Measurements from ENCODE around the gene TMEM130. TPM values are rescaled to one million over a fixed set of nuclear protein-coding genes. Genes with fewer than 3 reads are reported as not detected.

Gene TMEM130
- polyA plus RNA-seq, 1 donor from 2014 or later = 12.3 TPM

DNA sequence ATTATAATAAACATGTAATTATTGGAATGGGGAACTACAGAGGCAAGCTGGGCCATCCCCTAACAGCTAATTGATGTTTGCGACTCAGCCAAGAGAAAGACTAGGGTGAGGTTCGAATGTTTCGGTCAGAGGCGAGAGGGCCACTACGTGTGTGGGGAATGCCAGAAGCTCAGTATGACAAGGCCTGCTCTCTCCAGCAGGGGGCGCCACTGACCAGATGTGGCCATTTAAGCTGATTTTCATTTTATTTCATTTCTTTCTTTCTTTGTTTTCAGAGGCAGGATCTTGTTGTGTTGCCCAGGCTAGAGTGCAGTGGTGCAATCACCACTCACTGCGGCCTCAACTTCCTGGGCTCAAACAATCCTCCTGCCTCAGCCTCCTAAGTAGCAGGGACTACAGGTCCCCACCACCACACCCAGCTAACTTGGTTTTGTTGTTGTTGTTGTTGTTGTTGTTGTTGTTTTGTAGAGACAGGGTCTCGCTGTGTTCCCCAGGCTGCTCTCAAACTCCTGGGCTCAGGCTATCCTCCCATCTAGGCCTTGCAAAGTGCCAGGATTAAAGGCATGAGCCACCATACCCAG lies 38.1 kb downstream of the TMEM130 start:
- no peak overlapping the region for H3K4me2 ChIP-seq (ENCODE audit: low read length)
- H3K9ac ChIP-seq (ENCODE audit: low read length) = no peak overlapping the region
- no peak overlapping the region for H3K27ac ChIP-seq (ENCODE audit: low read length)
- no peaks in the 10 kb centered on the region for H3K27me3 ChIP-seq (ENCODE audit: insufficient read depth, low read depth, low read length)
- no peaks in the 10 kb centered on the region for H3K79me2 ChIP-seq (replicated peaks; ENCODE audit: insufficient read depth, low read length)
- H4K20me1 ChIP-seq (ENCODE audit: insufficient read depth) = no peaks in the 10 kb centered on the region
- H3F3A ChIP-seq (ENCODE audit: insufficient read depth, low read length, poor library complexity, severe bottlenecking) = no peaks in the 10 kb centered on the region
- TF ChIP-seq SMC3 (conservative IDR thresholded peaks at IDR 0.05; ENCODE audit: poor library complexity) (no peak), EZH2 (IDR thresholded peaks at IDR 0.05; ENCODE audit: borderline replicate concordance, insufficient read depth, low read length, poor library complexity, severe bottlenecking) (no peak), EP300 (conservative IDR thresholded peaks at IDR 0.05; ENCODE audit: poor library complexity, severe bottlenecking) (no peak), POLR2AphosphoS5 (IDR thresholded peaks at IDR 0.05) (no peak), RAD21 (conservative IDR thresholded peaks at IDR 0.05) (no peak), MXI1 (conservative IDR thresholded peaks at IDR 0.05; ENCODE audit: poor library complexity, severe bottlenecking) (no peak), TAF1 (IDR thresholded peaks at IDR 0.05; ENCODE audit: low read depth) (no peak)
- TF ChIP-seq, protein P1, sequence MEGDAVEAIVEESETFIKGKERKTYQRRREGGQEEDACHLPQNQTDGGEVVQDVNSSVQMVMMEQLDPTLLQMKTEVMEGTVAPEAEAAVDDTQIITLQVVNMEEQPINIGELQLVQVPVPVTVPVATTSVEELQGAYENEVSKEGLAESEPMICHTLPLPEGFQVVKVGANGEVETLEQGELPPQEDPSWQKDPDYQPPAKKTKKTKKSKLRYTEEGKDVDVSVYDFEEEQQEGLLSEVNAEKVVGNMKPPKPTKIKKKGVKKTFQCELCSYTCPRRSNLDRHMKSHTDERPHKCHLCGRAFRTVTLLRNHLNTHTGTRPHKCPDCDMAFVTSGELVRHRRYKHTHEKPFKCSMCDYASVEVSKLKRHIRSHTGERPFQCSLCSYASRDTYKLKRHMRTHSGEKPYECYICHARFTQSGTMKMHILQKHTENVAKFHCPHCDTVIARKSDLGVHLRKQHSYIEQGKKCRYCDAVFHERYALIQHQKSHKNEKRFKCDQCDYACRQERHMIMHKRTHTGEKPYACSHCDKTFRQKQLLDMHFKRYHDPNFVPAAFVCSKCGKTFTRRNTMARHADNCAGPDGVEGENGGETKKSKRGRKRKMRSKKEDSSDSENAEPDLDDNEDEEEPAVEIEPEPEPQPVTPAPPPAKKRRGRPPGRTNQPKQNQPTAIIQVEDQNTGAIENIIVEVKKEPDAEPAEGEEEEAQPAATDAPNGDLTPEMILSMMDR (IDR thresholded peaks at IDR 0.05; ENCODE audit: poor library complexity, severe bottlenecking) = no peak
- no peaks in the 10 kb centered on the region for H3K9me2 ChIP-seq (ENCODE audit: insufficient read depth, low read length)
- H3K9me3 ChIP-seq (ENCODE audit: low read length) = no peaks in the 10 kb centered on the region
- H2AFZ ChIP-seq (ENCODE audit: low read depth, low read length) = no peak overlapping the region
- no peaks in the 10 kb centered on the region for H3K36me3 ChIP-seq (ENCODE audit: insufficient read depth, low read length)
- H3K4me3 ChIP-seq (ENCODE audit: low read length) = no peak overlapping the region

DNA sequence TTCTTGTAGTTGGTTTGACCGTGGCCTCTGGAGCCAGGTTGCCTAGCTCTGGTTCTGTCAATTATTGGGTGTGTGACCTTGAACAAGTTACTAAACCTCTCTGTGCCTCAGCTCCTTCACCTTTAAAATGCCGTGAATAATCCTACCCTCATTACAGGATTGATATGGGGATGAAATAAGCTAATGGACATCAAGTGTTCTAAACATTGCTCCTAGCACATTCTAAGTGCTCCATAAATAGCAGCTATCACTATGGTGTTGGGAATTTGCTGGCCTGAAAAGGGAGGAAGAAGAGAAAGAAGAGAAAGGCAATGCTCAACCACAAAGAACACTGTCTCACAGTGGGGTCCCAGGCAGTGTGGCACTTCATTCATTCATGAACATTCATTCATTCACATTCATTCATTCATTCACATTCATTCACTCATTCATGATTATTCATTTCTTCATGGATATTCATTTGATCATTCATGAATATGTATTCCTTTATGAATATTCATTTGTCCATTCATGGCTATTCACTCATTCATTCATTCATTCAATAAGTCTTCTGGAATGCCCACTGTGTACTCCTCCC lies 38.8 kb downstream of the TMEM130 start:
- Histone ChIP-seq H4K20me1 (ENCODE audit: insufficient read depth) (no peaks in the 10 kb centered on the region), H3K27ac (ENCODE audit: low read length) (no peak overlapping the region), H3K27me3 (ENCODE audit: insufficient read depth, low read depth, low read length) (no peaks in the 10 kb centered on the region), H3K9me3 (ENCODE audit: low read length) (no peaks in the 10 kb centered on the region), H3K9ac (ENCODE audit: low read length) (no peak overlapping the region), H3K36me3 (ENCODE audit: insufficient read depth, low read length) (no peaks in the 10 kb centered on the region), H3K9me2 (ENCODE audit: insufficient read depth, low read length) (no peaks in the 10 kb centered on the region), H3K4me2 (ENCODE audit: low read length) (no peak overlapping the region), H3K4me3 (ENCODE audit: low read length) (no peak overlapping the region), H3K79me2 (replicated peaks; ENCODE audit: insufficient read depth, low read length) (no peaks in the 10 kb centered on the region), H2AFZ (ENCODE audit: low read depth, low read length) (no peak overlapping the region), H3F3A (ENCODE audit: insufficient read depth, low read length, poor library complexity, severe bottlenecking) (no peaks in the 10 kb centered on the region)
- TF ChIP-seq, protein P2, sequence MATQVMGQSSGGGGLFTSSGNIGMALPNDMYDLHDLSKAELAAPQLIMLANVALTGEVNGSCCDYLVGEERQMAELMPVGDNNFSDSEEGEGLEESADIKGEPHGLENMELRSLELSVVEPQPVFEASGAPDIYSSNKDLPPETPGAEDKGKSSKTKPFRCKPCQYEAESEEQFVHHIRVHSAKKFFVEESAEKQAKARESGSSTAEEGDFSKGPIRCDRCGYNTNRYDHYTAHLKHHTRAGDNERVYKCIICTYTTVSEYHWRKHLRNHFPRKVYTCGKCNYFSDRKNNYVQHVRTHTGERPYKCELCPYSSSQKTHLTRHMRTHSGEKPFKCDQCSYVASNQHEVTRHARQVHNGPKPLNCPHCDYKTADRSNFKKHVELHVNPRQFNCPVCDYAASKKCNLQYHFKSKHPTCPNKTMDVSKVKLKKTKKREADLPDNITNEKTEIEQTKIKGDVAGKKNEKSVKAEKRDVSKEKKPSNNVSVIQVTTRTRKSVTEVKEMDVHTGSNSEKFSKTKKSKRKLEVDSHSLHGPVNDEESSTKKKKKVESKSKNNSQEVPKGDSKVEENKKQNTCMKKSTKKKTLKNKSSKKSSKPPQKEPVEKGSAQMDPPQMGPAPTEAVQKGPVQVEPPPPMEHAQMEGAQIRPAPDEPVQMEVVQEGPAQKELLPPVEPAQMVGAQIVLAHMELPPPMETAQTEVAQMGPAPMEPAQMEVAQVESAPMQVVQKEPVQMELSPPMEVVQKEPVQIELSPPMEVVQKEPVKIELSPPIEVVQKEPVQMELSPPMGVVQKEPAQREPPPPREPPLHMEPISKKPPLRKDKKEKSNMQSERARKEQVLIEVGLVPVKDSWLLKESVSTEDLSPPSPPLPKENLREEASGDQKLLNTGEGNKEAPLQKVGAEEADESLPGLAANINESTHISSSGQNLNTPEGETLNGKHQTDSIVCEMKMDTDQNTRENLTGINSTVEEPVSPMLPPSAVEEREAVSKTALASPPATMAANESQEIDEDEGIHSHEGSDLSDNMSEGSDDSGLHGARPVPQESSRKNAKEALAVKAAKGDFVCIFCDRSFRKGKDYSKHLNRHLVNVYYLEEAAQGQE (IDR thresholded peaks at IDR 0.05; ENCODE audit: borderline replicate concordance) = no peak
- TF ChIP-seq TAF1 (IDR thresholded peaks at IDR 0.05; ENCODE audit: low read depth) = no peak
- no peak for TF ChIP-seq MXI1 (conservative IDR thresholded peaks at IDR 0.05; ENCODE audit: poor library complexity, severe bottlenecking)
- TF ChIP-seq SMC3 (conservative IDR thresholded peaks at IDR 0.05; ENCODE audit: poor library complexity) = no peak
- TF ChIP-seq EP300 (conservative IDR thresholded peaks at IDR 0.05; ENCODE audit: poor library complexity, severe bottlenecking) = no peak
- TF ChIP-seq POLR2AphosphoS5 (IDR thresholded peaks at IDR 0.05) = no peak
- TF ChIP-seq, protein P1 (IDR thresholded peaks at IDR 0.05; ENCODE audit: poor library complexity, severe bottlenecking) = no peak
- TF ChIP-seq EZH2 (IDR thresholded peaks at IDR 0.05; ENCODE audit: borderline replicate concordance, insufficient read depth, low read length, poor library complexity, severe bottlenecking) = no peak

Data from neural cell (in vitro differentiated cells).